HL-60 (cell line): ENCODE data around the gene OR6B1.

ENCODE experiments used
- DNase-seq, 2 experiments: peaks; one replicate each; pipeline ENCODE4 v3.0.0-alpha.2; 2010 to 2020; ENCODE audit warnings: low read depth in 1 of 2, low spot score in 1 of 2
- H3K27ac ChIP-seq: fragments of 250-450 bp; sonication (Bioruptor Pico); replicated peaks from 2 replicates; pipeline ENCODE4 v1.5.1; 2020; ENCODE audit warnings: mild to moderate bottlenecking, moderate library complexity
- H3K27me3 ChIP-seq: fragments of 250-450 bp; sonication (Bioruptor Pico); 2 replicates; pipeline ENCODE4 v1.5.1; 2021; ENCODE audit warnings: mild to moderate bottlenecking, moderate library complexity; ENCODE audit not compliant: insufficient read depth, poor library complexity, severe bottlenecking
- H3K4me3 ChIP-seq: replicated peaks from 2 replicates; pipeline ENCODE4 v1.5.1; 2011; ENCODE audit warnings: mild to moderate bottlenecking, control low read depth, low read length; ENCODE audit not compliant: insufficient read depth
- CTCF ChIP-seq: IDR thresholded peaks from one replicate; pipeline ENCODE4 v1.5.1; 2011; ENCODE audit warnings: low read length, control low read depth, inconsistent platforms; ENCODE audit not compliant: insufficient read depth
- GABPA ChIP-seq: IDR thresholded peaks from 2 replicates; pipeline ENCODE4 v1.6.1; 2012; ENCODE audit warnings: low read depth
- POLR2AphosphoS5 ChIP-seq: IDR thresholded peaks from 2 replicates; pipeline ENCODE4 v1.6.1; 2012; ENCODE audit warnings: low read depth
- REST ChIP-seq: IDR thresholded peaks from 2 replicates; pipeline ENCODE4 v1.6.1; 2012; ENCODE audit warnings: low read depth; ENCODE audit not compliant: insufficient replicate concordance
- SPI1 ChIP-seq: IDR thresholded peaks from 2 replicates; pipeline ENCODE4 v1.6.1; 2012; ENCODE audit warnings: low read depth, mild to moderate bottlenecking, borderline replicate concordance

OR6B1 gene

GRCh38 chr7:144022169-144022568 lies 22.0 kb downstream of the OR6B1 start:
- Histone ChIP-seq H3K27me3 (no peaks in the 10 kb centered on the region), H3K27ac (no peak overlapping the region), H3K4me3 (no peak overlapping the region)
- TF ChIP-seq CTCF (no peak), GABPA (no peak), SPI1 (no peak), REST (no peak)
- DNase-seq: no peak

DNA sequence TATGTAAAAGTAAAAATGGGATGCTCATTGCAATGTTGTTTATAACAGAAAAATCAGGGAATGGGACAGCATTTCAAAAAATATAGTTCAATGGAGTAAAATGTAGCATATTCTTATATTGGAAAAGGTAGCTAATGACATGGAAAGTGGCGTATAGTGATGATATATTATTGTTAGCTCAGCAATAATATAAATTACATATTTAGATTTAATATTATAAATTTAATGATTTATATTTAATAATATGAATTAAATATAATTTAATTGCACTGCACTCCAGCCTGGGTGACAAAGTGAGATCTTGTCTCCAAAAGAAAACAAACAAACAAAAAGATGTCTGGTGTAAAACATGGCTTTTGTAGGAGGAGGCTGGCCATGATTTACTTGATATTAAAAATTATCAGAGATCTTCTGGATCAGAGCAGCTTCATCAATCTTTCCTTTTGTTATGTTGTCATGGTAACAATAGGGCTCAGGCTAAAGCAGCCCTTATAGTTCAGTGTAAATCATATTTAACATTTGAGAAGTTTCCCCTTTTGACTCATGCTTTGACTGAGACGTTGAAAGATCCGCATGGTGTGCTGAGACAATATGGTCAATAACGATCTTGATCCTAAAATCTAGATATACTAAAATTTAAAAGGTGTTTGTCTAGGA lies 23.2 kb downstream of the OR6B1 start:
- no peaks in the 10 kb centered on the region for H3K27me3 ChIP-seq
- DNase-seq: no peak
- TF ChIP-seq POLR2AphosphoS5 (no peak), REST (no peak), GABPA (no peak), CTCF (no peak), SPI1 (no peak)
- H3K27ac ChIP-seq: no peak overlapping the region
- H3K4me3 ChIP-seq: no peak overlapping the region

DNA sequence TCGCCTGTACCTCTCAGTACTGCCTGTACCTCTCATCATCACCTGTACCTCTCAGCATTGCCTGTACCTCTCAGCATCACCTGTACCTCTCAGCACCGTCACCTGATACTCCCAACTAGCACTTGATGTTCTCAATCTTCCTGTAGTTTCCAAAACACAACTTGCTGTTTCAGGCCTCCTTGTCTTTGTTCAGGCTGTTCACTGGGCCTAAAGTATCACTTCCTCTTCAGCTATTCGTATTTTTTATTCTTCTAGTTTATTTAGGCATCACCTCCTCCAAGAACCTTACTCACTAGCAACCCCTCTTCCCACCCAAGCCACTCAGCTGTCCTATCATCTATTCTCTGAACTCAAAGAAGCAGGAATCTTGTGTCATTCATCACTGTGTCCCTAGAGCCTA lies 24.1 kb downstream of the OR6B1 start:
- Histone ChIP-seq H3K27ac (no peak overlapping the region), H3K27me3 (no peaks in the 10 kb centered on the region), H3K4me3 (no peak overlapping the region)
- no peak for DNase-seq
- TF ChIP-seq CTCF: no peak
- TF ChIP-seq REST: no peak
- no peak for TF ChIP-seq GABPA
- no peak for TF ChIP-seq POLR2AphosphoS5
- no peak for TF ChIP-seq SPI1
